Astrocyte of the cerebellum (primary cell): ENCODE data around the gene ZNF865.

ENCODE experiments used
- DNase-seq: peaks from one replicate; pipeline ENCODE4 v3.0.0-alpha.2; 2011; ENCODE audit warnings: low read depth
- H3K4me3 ChIP-seq: 2 replicates; pipeline ENCODE4 v1.5.1; 2011; ENCODE audit warnings: mild to moderate bottlenecking, low read depth, low read length, moderate library complexity
- in situ Hi-C: cut with HindIII; loops from 2 replicates; pipeline ENCODE4 v1.10.0; 2017; ENCODE audit warnings: low sequenced_read_pairs
- TF ChIP-seq, protein P1 (sequence below): IDR thresholded peaks from 2 replicates; pipeline ENCODE4 v1.5.1; 2012; ENCODE audit warnings: low read length, low read depth, moderate library complexity, mild to moderate bottlenecking; ENCODE audit errors: missing control alignments

ZNF865 gene

DNA sequence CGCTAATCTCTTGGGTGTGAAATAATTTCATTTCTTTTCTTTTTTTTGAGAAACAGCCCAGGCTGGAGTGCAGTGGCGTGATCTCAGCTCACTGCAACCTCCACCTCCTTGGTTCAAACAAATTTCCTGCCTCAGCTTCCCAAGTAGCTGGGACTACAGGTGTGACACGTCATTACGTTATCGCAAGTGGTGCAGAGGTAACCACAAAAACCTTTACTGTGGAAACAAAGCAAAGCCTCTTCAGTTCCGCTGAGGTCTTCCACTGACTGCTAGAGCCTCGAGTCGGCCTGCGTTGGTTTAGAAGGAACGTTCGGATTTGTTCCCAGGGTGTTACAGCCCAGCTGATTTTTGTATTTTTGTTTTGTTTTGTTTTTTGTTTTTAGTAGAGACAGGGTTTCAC lies 20.9 kb downstream of the ZNF865 start:
- TF ChIP-seq, protein P1, sequence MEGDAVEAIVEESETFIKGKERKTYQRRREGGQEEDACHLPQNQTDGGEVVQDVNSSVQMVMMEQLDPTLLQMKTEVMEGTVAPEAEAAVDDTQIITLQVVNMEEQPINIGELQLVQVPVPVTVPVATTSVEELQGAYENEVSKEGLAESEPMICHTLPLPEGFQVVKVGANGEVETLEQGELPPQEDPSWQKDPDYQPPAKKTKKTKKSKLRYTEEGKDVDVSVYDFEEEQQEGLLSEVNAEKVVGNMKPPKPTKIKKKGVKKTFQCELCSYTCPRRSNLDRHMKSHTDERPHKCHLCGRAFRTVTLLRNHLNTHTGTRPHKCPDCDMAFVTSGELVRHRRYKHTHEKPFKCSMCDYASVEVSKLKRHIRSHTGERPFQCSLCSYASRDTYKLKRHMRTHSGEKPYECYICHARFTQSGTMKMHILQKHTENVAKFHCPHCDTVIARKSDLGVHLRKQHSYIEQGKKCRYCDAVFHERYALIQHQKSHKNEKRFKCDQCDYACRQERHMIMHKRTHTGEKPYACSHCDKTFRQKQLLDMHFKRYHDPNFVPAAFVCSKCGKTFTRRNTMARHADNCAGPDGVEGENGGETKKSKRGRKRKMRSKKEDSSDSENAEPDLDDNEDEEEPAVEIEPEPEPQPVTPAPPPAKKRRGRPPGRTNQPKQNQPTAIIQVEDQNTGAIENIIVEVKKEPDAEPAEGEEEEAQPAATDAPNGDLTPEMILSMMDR = no peak
- DNase-seq = no peak
- in situ Hi-C loops = no loop called here
- no peak overlapping the region for H3K4me3 ChIP-seq

GRCh38 chr19:55632463-55632834 lies 27.0 kb downstream of the ZNF865 start:
- peak; percentile 97 for DNase-seq
- TF ChIP-seq, protein P1 = peak; percentile 80
- in situ Hi-C loops = no loop called here
- H3K4me3 ChIP-seq = no peak overlapping the region

DNA sequence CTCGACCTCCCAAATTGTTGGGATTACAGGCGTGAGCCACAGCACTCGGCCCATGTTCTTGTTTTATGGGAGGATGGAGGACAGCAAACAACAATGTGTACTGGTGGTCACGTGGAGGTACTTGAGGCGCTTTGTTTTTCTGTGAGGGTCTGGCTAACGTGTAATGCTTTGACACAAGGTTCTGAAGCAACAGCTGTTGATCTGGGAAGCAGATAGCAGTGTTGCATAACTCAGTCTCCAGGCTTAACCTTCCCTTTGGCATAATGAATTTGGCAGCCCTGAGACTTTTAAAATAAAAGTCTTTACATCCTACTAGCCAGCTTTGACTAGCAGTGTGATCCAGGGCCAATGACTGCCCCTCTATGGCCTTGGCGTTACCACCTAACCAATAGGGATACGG lies 28.4 kb downstream of the ZNF865 start:
- no peak overlapping the region for H3K4me3 ChIP-seq
- DNase-seq = no peak
- in situ Hi-C loops = no loop called here
- TF ChIP-seq, protein P1 = no peak

DNA sequence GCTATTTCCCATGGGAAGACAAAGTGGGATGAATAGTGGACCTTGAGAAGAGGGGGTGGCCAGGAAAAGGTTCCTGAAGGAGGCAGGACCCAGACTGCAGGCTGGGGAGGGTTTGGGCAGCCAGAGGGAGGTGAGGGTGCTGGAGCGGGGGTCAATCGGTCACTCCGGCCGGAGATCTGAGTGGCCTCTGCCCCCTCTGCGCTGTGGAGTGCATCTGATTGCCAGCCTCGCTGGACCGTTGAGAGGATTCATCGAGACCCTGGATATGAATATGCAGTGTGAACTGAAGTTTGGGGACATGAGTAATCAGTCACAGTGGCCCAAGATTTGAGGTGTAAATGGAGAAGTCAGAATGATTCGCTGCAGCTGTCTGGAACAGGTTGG lies 29.9 kb downstream of the ZNF865 start:
- peak overlapping the region; percentile 68 for H3K4me3 ChIP-seq
- TF ChIP-seq, protein P1 = no peak
- no peak for DNase-seq
- in situ Hi-C loops = no loop called here

DNA sequence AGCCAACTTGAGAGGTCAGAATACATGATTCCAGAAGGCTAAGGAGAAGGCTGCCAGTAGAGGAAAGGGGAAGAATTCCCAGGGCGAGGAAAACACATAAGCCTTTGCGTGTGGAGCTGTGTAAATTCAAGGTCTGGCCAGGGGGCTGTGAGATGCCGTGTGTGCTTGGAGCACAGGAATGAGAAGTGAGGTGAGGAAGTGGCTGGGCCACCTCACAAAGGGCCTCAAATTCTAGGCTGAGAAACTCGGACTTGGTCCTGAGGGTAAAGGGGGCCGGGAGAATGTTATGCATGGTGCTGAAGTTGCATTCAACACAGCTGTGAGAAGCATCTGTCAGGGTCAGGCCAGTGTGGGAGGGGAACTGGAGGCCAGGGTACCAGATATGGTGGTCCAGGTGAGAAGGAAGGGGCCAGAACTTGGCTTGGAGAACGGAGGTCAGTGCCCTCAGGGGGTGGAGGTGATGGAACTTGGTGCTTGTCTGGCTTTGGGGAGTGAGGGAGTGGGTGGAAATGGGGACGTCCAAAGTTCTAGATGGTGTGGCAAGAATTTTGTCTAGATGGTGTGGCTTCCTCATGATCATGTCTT lies 30.5 kb downstream of the ZNF865 start:
- TF ChIP-seq, protein P1 = no peak
- peak overlapping the region; percentile 68 for H3K4me3 ChIP-seq
- in situ Hi-C loops = no loop called here

DNA sequence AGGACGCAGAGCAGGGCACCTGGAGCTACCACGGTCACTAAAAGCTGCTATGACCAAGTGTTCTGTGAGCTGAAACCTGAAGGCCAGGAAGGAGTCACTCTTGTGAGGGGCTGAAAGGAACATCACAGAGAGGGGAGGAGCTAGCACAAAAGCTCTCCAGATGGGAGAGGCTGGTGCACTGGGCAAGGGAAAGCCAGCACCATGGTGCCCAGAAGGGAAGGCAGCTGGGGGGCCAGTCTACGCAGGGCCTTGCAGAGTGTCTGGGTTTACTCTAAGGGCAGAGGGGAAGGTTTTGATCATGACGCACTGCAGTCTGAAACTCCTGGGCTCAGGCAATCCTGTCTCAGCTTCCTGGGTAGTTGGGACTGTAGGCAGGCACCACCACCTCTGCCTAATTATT lies 31.3 kb downstream of the ZNF865 start:
- DNase-seq = no peak
- TF ChIP-seq, protein P1 = no peak
- no peak overlapping the region for H3K4me3 ChIP-seq
- in situ Hi-C loops = no loop called here

More for the DNA sequence above, 30.5 kb downstream of the ZNF865 start:
- DNase-seq = no peak
